GM18517 (cell line): Measurements from ENCODE around the gene FAM114A1.

Experiments
- ATAC-seq: cut with Tn5 transposase; IDR thresholded peaks from one replicate; pipeline ENCODE4 v1.9.1; 2021; ENCODE audit warnings: mild to moderate bottlenecking, moderate library complexity; ENCODE audit not compliant: unreplicated experiment

Gene FAM114A1

GRCh38 chr4:38867478-38868058 is at the start of gene FAM114A1:
FAM114A1 (plus strand) TSS chr4:38867806; CDS start chr4:38878079, 10,273 bp downstream.
- ATAC-seq = peak; percentile 77

GRCh38 chr4:38818441-38818976 is 49.1 kb upstream of the FAM114A1 start:
- ATAC-seq = peak; percentile 41

- no peak for ATAC-seq
These were observed 48.0 kb upstream of the FAM114A1 start for GRCh38 chr4:38819569-38819968.

GRCh38 chr4:38820329-38821061 is 47.1 kb upstream of the FAM114A1 start:
- ATAC-seq = peak; percentile 69

- no peak for ATAC-seq
These were observed 45.9 kb upstream of the FAM114A1 start for GRCh38 chr4:38821739-38822138.

- ATAC-seq = no peak
These were observed 44.8 kb upstream of the FAM114A1 start for GRCh38 chr4:38822748-38823303.

GRCh38 chr4:38823766-38824165 is 43.8 kb upstream of the FAM114A1 start:
- no peak for ATAC-seq

- no peak for ATAC-seq
These were observed 38.4 kb upstream of the FAM114A1 start for GRCh38 chr4:38829237-38829636.

- ATAC-seq = no peak
These were observed 36.0 kb upstream of the FAM114A1 start for GRCh38 chr4:38831653-38832052.

GRCh38 chr4:38832206-38832605 is 35.4 kb upstream of the FAM114A1 start:
- no peak for ATAC-seq

GRCh38 chr4:38832624-38833528 is 34.7 kb upstream of the FAM114A1 start:
- no peak for ATAC-seq

GRCh38 chr4:38834570-38834969 is 33.0 kb upstream of the FAM114A1 start:
- no peak for ATAC-seq

- no peak for ATAC-seq
These were observed 30.3 kb upstream of the FAM114A1 start for GRCh38 chr4:38837334-38837733.

GRCh38 chr4:38837849-38838248 is 29.8 kb upstream of the FAM114A1 start:
- ATAC-seq = no peak

- ATAC-seq = no peak
These were observed 24.6 kb upstream of the FAM114A1 start for GRCh38 chr4:38842994-38843393.

- no peak for ATAC-seq
These were observed 21.6 kb upstream of the FAM114A1 start for GRCh38 chr4:38846015-38846414.

- ATAC-seq = no peak
These were observed 12.1 kb upstream of the FAM114A1 start for GRCh38 chr4:38855466-38855865.

- no peak for ATAC-seq
These were observed 11.6 kb upstream of the FAM114A1 start for GRCh38 chr4:38856046-38856445.

- ATAC-seq = peak; percentile 47
These were observed 10.9 kb upstream of the FAM114A1 start, which contains the start of gene TLR6 for GRCh38 chr4:38856524-38857337. TLR6 (minus strand) TSS chr4:38856817; CDS start chr4:38829473, 27,344 bp downstream.
